ENCODE data around the gene PACS1. TPM values are rescaled to one million over a fixed set of nuclear protein-coding genes. Genes with fewer than 3 reads are reported as not detected.
"Not testable (repeated sequence)": the region's sequence is repeated elsewhere in the genome, so short reads cannot be mapped to it uniquely, and the experiment has no call there.

The PACS1 gene
- total RNA-seq, 1 donor from 2014 or later, result 86.9 TPM

DNA sequence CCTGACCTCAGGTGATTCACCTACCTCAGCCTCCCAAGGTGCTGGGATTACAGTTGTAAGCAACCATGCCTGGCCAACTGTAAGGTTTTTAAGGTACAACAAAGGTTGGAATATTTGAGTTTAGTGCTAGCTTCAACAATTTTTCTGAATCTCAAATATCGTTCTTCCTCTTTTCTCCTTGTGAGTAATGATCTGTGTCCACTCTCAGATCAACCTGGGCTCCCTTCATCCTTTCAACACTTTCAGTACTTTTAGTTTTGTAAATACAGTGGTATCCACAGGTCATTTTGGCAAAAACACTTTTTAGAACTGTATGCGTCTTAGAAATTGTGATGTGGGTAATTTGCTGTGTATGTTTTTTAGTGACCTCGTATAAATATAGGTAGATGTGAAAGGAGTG is 7.9 kb downstream of the PACS1 start:
- Histone ChIP-seq H3K27ac (ENCODE audit: low read depth, low read length) (no peak overlapping the region), H3K36me3 (ENCODE audit: insufficient read depth, low read length) (peaks cover 15% of the 10 kb centered on the region), H3K4me2 (ENCODE audit: low read length) (no peak overlapping the region), H3K27me3 (ENCODE audit: insufficient read depth, low read length) (no peaks in the 10 kb centered on the region), H3K9ac (ENCODE audit: low read length) (no peak overlapping the region), H3K9me3 (ENCODE audit: insufficient read depth, low read depth, low read length) (no peaks in the 10 kb centered on the region), H4K20me1 (ENCODE audit: insufficient read depth, low read length) (peaks cover 61% of the 10 kb centered on the region), H3K79me2 (ENCODE audit: insufficient read depth, low read length) (peaks cover 88% of the 10 kb centered on the region), H2AFZ (ENCODE audit: low read depth, low read length) (no peak overlapping the region), H3K4me1 (ENCODE audit: insufficient read depth, low read length) (peaks cover 21% of the 10 kb centered on the region), H3K4me3 (ENCODE audit: insufficient read depth, low read depth, low read length) (no peak overlapping the region)
- FAIRE-seq (no peak), DNase-seq (ENCODE audit: low read depth) (no peak)
- no peak for TF ChIP-seq EZH2 (IDR thresholded peaks at IDR 0.05; ENCODE audit: insufficient read depth, low read length)
- TF ChIP-seq, protein P1, sequence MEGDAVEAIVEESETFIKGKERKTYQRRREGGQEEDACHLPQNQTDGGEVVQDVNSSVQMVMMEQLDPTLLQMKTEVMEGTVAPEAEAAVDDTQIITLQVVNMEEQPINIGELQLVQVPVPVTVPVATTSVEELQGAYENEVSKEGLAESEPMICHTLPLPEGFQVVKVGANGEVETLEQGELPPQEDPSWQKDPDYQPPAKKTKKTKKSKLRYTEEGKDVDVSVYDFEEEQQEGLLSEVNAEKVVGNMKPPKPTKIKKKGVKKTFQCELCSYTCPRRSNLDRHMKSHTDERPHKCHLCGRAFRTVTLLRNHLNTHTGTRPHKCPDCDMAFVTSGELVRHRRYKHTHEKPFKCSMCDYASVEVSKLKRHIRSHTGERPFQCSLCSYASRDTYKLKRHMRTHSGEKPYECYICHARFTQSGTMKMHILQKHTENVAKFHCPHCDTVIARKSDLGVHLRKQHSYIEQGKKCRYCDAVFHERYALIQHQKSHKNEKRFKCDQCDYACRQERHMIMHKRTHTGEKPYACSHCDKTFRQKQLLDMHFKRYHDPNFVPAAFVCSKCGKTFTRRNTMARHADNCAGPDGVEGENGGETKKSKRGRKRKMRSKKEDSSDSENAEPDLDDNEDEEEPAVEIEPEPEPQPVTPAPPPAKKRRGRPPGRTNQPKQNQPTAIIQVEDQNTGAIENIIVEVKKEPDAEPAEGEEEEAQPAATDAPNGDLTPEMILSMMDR (IDR thresholded peaks at IDR 0.05; ENCODE audit: insufficient read depth, low read depth, low read length), result no peak
- Mint-ChIP-seq H3K27ac (ENCODE audit: unreplicated experiment) (no peak overlapping the region), H3K9me3 (ENCODE audit: unreplicated experiment) (no peaks in the 10 kb centered on the region), H3K36me3 (ENCODE audit: low read depth, unreplicated experiment) (peaks cover 14% of the 10 kb centered on the region), H3K4me1 (ENCODE audit: low read depth, unreplicated experiment) (peaks cover 25% of the 10 kb centered on the region), H3K4me3 (ENCODE audit: unreplicated experiment) (no peak overlapping the region), H3K27me3 (ENCODE audit: low read depth, unreplicated experiment) (no peaks in the 10 kb centered on the region)

DNA sequence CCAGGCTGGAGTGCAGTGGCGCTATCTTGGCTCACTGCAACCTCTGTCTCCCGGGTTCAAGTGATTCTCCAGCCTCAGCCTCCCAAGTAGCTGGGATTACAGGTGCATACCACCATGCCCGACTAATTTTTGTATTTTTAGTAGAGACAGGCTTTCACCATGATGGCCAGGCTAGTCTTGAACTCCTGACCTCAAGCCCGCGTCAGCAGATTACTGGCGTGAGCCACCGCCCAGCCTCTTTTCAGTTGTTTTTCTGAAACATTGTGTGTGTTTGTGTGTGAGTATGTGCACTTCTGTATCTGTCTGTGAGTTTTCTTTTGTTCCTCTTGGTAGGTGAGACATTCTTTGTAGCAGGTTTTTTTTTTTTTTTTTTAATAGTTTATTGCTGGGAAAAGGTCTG is 8.9 kb downstream of the PACS1 start:
- H3K27ac ChIP-seq (ENCODE audit: low read depth, low read length); H3K9ac ChIP-seq (ENCODE audit: low read length); H3K36me3 ChIP-seq (ENCODE audit: insufficient read depth, low read length); H2AFZ ChIP-seq (ENCODE audit: low read depth, low read length); H3K4me2 ChIP-seq (ENCODE audit: low read length); H3K9me3 Mint-ChIP-seq (ENCODE audit: unreplicated experiment); FAIRE-seq; H3K27me3 Mint-ChIP-seq (ENCODE audit: low read depth, unreplicated experiment); H3K27ac Mint-ChIP-seq (ENCODE audit: unreplicated experiment); H3K9me3 ChIP-seq (ENCODE audit: insufficient read depth, low read depth, low read length); DNase-seq (ENCODE audit: low read depth); H3K4me3 Mint-ChIP-seq (ENCODE audit: unreplicated experiment); H3K4me3 ChIP-seq (ENCODE audit: insufficient read depth, low read depth, low read length); H3K27me3 ChIP-seq (ENCODE audit: insufficient read depth, low read length): not testable (repeated sequence)
- Histone ChIP-seq H3K4me1 (ENCODE audit: insufficient read depth, low read length) (peaks cover 31% of the 10 kb centered on the region), H4K20me1 (ENCODE audit: insufficient read depth, low read length) (peaks cover 67% of the 10 kb centered on the region), H3K79me2 (ENCODE audit: insufficient read depth, low read length) (peaks cover 87% of the 10 kb centered on the region)
- Mint-ChIP-seq H3K4me1 (ENCODE audit: low read depth, unreplicated experiment) (peaks cover 35% of the 10 kb centered on the region), H3K36me3 (ENCODE audit: low read depth, unreplicated experiment) (peaks cover 14% of the 10 kb centered on the region)

DNA sequence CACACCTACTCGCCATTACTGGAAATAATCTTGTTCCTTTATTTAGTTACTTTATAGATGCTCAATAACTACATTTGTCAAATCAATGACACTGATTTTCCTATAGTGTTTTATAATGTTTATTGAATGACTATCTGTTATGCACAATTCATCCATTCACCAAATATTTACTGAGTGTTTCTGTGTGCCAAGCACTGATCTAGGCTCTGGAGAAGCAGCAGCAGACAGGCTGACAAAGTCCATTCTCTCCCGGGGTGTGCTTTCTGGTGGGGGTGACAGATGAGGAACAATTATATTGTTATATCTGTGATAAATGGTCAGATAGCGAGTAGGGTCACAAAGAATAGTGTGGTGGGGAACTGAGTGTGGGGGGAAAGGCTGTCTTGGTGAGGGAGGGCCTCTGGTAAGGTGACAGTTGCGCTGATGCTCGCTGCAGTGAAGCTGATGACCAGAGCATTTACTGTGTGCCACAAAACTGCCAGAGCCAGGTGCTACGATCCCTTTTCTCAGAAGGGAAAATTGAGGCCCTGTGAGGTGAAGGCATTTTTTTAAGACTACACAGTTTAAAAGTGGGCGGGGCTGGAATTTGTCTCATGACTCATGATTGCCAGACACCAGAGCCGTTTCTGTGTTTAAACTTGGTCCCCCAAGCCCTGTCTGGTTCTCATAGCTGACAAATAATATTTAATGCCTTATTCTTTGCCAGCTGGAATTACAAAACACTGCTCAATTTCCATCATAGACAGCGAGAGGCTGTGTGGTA is 10.2 kb downstream of the PACS1 start:
- H3K4me3 Mint-ChIP-seq (ENCODE audit: unreplicated experiment), result peak overlapping the region; percentile 22
- H3K36me3 ChIP-seq (ENCODE audit: insufficient read depth, low read length), result peaks cover 3% of the 10 kb centered on the region
- no peaks in the 10 kb centered on the region for H3K27me3 Mint-ChIP-seq (ENCODE audit: low read depth, unreplicated experiment)
- no peak overlapping the region for H3K4me3 ChIP-seq (ENCODE audit: insufficient read depth, low read depth, low read length)
- peaks cover 90% of the 10 kb centered on the region for H3K79me2 ChIP-seq (ENCODE audit: insufficient read depth, low read length)
- no peaks in the 10 kb centered on the region for H3K27me3 ChIP-seq (ENCODE audit: insufficient read depth, low read length)
- H2AFZ ChIP-seq (ENCODE audit: low read depth, low read length), result no peak overlapping the region
- TF ChIP-seq EZH2 (IDR thresholded peaks at IDR 0.05; ENCODE audit: insufficient read depth, low read length), result no peak
- TF ChIP-seq, protein P1 (IDR thresholded peaks at IDR 0.05; ENCODE audit: insufficient read depth, low read depth, low read length), result no peak
- H3K4me2 ChIP-seq (ENCODE audit: low read length), result peak overlapping the region; percentile 44
- peaks cover 33% of the 10 kb centered on the region for H3K4me1 ChIP-seq (ENCODE audit: insufficient read depth, low read length)
- H3K27ac Mint-ChIP-seq (ENCODE audit: unreplicated experiment), result peak overlapping the region; percentile 87
- peak overlapping the region; percentile 43 for H3K9ac ChIP-seq (ENCODE audit: low read length)
- peaks cover 71% of the 10 kb centered on the region for H4K20me1 ChIP-seq (ENCODE audit: insufficient read depth, low read length)
- peaks cover 10% of the 10 kb centered on the region for H3K36me3 Mint-ChIP-seq (ENCODE audit: low read depth, unreplicated experiment)
- no peaks in the 10 kb centered on the region for H3K9me3 Mint-ChIP-seq (ENCODE audit: unreplicated experiment)
- H3K27ac ChIP-seq (ENCODE audit: low read depth, low read length), result peak overlapping the region; percentile 65
- H3K9me3 ChIP-seq (ENCODE audit: insufficient read depth, low read depth, low read length), result no peaks in the 10 kb centered on the region
- peaks cover 46% of the 10 kb centered on the region for H3K4me1 Mint-ChIP-seq (ENCODE audit: low read depth, unreplicated experiment)
- peak; percentile 74 for DNase-seq (ENCODE audit: low read depth)
- peak; percentile 20 for FAIRE-seq

Measured in astrocyte (in vitro differentiated cells and primary cell).